ENCODE data around the gene SLC12A7.

DNA sequence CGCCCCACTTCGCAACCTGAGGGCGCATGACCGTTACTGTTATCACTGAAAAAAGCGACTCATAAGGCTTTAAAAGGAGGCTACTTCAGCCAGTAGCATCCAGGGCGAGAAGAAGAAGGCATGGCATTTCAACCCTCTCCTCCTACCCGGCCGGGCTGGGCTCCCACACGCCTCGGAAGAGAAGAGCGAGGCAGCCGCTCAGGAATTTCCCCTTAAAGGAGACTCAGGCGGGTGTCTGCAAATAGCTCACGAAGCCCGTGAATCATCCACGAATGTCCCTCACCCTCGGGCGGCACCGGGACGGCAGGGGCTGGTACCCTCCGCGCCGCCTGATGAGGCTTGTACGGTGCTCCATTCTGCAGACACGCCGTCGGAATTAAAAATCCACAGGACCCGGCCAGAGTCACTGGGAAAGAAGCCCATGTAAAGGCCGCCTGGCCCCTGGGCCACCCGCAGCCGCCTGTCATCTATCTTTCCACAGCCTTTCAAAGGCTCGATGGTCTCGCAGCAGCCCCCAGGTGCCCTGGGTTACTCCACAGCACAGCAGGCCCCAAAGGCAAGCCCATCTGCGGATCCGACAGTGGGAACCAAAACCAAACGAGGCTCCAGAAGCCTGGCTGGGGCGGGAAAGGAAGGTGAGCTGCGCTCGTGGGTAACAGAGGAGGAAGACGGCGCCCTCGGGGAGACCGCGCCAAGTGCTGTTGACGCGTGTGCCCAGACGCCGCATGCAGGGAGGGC, 11.8 kb downstream of the SLC12A7 start:
- TF ChIP-seq, protein P1, sequence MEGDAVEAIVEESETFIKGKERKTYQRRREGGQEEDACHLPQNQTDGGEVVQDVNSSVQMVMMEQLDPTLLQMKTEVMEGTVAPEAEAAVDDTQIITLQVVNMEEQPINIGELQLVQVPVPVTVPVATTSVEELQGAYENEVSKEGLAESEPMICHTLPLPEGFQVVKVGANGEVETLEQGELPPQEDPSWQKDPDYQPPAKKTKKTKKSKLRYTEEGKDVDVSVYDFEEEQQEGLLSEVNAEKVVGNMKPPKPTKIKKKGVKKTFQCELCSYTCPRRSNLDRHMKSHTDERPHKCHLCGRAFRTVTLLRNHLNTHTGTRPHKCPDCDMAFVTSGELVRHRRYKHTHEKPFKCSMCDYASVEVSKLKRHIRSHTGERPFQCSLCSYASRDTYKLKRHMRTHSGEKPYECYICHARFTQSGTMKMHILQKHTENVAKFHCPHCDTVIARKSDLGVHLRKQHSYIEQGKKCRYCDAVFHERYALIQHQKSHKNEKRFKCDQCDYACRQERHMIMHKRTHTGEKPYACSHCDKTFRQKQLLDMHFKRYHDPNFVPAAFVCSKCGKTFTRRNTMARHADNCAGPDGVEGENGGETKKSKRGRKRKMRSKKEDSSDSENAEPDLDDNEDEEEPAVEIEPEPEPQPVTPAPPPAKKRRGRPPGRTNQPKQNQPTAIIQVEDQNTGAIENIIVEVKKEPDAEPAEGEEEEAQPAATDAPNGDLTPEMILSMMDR (IDR thresholded peaks at IDR 0.05) = no peak
- no peak for TF ChIP-seq EP300 (IDR thresholded peaks at IDR 0.05)
- TF ChIP-seq POLR2AphosphoS5 (IDR thresholded peaks at IDR 0.05) = no peak

Measured in sigmoid colon (tissue), 4 donors.